GM12801 (cell line): ENCODE measurements around the gene KCND2.

ENCODE experiments used
- TF ChIP-seq, protein P1 (sequence below): IDR thresholded peaks from one replicate; pipeline ENCODE4 v1.5.1; 2011; ENCODE audit warnings: control low read depth; ENCODE audit not compliant: insufficient read length; ENCODE audit errors: extremely low read depth

Gene KCND2

GRCh38 chr7:120502132-120502531 lies 229.2 kb downstream of the KCND2 start:
- TF ChIP-seq, protein P1, sequence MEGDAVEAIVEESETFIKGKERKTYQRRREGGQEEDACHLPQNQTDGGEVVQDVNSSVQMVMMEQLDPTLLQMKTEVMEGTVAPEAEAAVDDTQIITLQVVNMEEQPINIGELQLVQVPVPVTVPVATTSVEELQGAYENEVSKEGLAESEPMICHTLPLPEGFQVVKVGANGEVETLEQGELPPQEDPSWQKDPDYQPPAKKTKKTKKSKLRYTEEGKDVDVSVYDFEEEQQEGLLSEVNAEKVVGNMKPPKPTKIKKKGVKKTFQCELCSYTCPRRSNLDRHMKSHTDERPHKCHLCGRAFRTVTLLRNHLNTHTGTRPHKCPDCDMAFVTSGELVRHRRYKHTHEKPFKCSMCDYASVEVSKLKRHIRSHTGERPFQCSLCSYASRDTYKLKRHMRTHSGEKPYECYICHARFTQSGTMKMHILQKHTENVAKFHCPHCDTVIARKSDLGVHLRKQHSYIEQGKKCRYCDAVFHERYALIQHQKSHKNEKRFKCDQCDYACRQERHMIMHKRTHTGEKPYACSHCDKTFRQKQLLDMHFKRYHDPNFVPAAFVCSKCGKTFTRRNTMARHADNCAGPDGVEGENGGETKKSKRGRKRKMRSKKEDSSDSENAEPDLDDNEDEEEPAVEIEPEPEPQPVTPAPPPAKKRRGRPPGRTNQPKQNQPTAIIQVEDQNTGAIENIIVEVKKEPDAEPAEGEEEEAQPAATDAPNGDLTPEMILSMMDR = no peak

DNA sequence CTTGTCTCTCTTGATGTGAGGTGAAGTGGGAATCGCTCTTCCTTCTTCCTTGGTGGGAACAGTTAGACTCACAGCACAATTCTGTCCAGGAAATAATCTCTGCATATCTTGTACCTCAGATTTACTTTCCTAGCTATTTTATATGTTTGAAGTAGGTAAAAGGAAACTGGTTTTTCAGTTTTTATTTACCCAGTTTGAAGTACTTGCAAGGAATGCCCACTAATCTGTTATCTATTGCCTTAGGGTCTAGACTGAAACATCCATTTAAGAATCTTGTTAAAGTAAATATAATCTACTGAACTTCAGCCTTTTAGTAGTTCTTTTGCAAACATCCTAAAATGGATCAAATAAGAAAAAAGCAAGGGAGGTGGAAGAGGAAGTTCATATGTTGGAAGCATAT lies 229.8 kb downstream of the KCND2 start:
- TF ChIP-seq, protein P1 = no peak

GRCh38 chr7:120504386-120504785 lies 231.4 kb downstream of the KCND2 start:
- TF ChIP-seq, protein P1 = no peak

DNA sequence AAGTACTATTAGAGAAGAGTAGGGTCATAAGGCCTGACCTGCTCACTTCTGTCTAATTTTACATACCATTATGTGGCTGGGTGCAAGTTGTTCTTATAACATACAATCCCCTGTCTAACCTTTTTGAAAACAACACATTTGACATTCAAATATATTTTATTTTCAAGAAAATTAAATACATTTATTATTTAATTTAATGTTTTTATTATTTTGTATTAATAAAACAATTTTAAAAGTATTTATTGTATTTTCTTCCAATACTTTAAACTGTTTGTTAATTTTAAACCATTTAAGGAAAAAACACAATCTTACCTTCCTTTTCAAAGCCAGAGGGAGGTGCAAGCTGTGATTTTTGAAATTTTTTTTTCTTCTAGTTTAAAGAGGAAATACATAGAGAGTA lies 232.8 kb downstream of the KCND2 start:
- TF ChIP-seq, protein P1 = no peak

- TF ChIP-seq, protein P1 = no peak
Measured at GRCh38 chr7:120512701-120513100, 239.7 kb downstream of the KCND2 start.

GRCh38 chr7:120519224-120519623 lies 246.2 kb downstream of the KCND2 start:
- TF ChIP-seq, protein P1 = no peak

DNA sequence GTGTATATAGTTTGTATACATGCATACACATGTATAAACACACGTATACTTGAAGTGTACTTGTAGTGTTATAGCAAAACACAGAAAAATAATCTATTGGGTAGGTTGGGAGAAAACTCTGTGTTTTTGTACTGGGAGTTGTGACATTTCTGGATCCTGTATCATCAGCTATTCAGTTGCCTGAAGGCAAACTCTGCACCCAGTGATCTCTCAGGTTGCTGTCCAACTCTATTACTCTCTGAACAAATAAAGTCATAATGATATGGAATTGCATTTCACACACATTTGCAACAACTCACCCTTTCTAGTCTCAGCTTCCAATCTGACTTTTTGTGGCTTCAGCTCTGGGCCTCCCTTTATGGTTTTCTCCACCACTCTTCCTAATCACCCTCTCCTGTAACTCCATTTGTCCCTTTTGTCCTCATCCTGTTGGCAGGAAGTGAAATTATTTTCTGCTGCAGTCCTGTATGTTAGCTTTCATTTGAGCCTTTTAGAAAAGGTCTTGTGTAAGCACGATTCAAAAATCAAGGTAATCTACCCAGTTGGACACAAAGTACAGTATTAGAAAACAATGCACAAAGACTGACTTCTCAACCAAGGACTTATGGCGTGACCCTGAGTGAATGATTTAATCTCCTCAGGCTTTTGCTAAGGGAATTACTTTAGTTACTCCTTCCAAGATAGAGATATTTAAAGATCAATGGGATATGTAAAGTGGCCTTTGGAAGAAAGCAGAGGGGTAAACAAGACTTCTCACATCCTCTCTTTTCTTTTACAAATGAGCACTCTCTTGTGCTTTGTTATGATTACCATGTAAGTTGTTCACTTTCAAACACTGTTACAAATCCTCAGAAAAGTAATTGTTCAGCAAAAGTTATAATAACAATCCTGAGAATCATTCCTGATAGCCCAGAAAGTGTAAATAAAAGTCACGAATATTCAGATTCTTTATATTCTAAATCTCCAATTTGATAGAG lies 249.1 kb downstream of the KCND2 start:
- TF ChIP-seq, protein P1 = no peak
